Mucosa of rectum (tissue), 2 donors: ENCODE data around the gene DNAAF9.

Experiments used
- H3K27ac ChIP-seq, 2 donors: one replicate each; pipeline ENCODE4 v1.7.0; 2013; ENCODE audit warnings: inconsistent platforms in 2 of 2, low read depth in 2 of 2, low read length in 2 of 2
- H3K27me3 ChIP-seq, 2 donors: one replicate each; pipeline ENCODE4 v1.7.0; 2013; ENCODE audit warnings: low read length in 2 of 2; ENCODE audit not compliant: control insufficient read depth in 2 of 2, insufficient read depth in 2 of 2
- H3K36me3 ChIP-seq, 2 donors: one replicate each; pipeline ENCODE4 v1.7.0; 2013; ENCODE audit warnings: low read length in 2 of 2; ENCODE audit not compliant: control insufficient read depth in 2 of 2, insufficient read depth in 2 of 2
- H3K4me1 ChIP-seq, 2 donors: one replicate each; pipeline ENCODE4 v1.7.0; 2013; ENCODE audit warnings: low read length in 2 of 2, mild to moderate bottlenecking in 1 of 2; ENCODE audit not compliant: control insufficient read depth in 2 of 2, insufficient read depth in 2 of 2
- H3K4me3 ChIP-seq, 2 donors: one replicate each; pipeline ENCODE4 v1.7.0; 2013; ENCODE audit warnings: low read length in 2 of 2
- H3K9ac ChIP-seq, 2 donors: one replicate each; pipeline ENCODE4 v1.7.0; 2013; ENCODE audit warnings: low read length in 2 of 2, low read depth in 1 of 2, mild to moderate bottlenecking in 1 of 2
- H3K9me3 ChIP-seq, 2 donors: one replicate each; pipeline ENCODE4 v1.7.0; 2013; ENCODE audit warnings: low read length in 2 of 2; ENCODE audit not compliant: control insufficient read depth in 2 of 2
- donor health status: healthy.
- donor health status: Normal muscosa, but diverticular disease.

DNAAF9 gene

GRCh38 chr20:3413393-3413889, 6.0 kb upstream of the DNAAF9 start:
- no peak overlapping the region for H3K4me3 ChIP-seq
- H3K9ac ChIP-seq, result no peak overlapping the region
- H3K4me1 ChIP-seq, result peaks cover 0 to 3% of the 10 kb centered on the region in 2 donors
- peaks cover 2 to 4% of the 10 kb centered on the region in 2 donors for H3K27me3 ChIP-seq
- no peak overlapping the region for H3K27ac ChIP-seq
- H3K36me3 ChIP-seq, result no peaks in the 10 kb centered on the region
- no peaks in the 10 kb centered on the region for H3K9me3 ChIP-seq

GRCh38 chr20:3412600-3413392, 5.3 kb upstream of the DNAAF9 start:
- peaks cover 7 to 8% of the 10 kb centered on the region in 2 donors for H3K27me3 ChIP-seq
- no peaks in the 10 kb centered on the region for H3K9me3 ChIP-seq
- peaks cover 4 to 9% of the 10 kb centered on the region in 2 donors for H3K4me1 ChIP-seq
- no peak overlapping the region for H3K27ac ChIP-seq
- no peak overlapping the region for H3K4me3 ChIP-seq
- no peaks in the 10 kb centered on the region for H3K36me3 ChIP-seq
- H3K9ac ChIP-seq, result no peak overlapping the region

GRCh38 chr20:3410464-3410863, 3.0 kb upstream of the DNAAF9 start:
- no peaks in the 10 kb centered on the region for H3K9me3 ChIP-seq
- H3K27me3 ChIP-seq, result peaks cover 14 to 18% of the 10 kb centered on the region in 2 donors
- no peak overlapping the region for H3K4me3 ChIP-seq
- H3K9ac ChIP-seq, result no peak overlapping the region
- peaks cover 4 to 9% of the 10 kb centered on the region in 2 donors for H3K4me1 ChIP-seq
- H3K27ac ChIP-seq, result no peak overlapping the region
- no peaks in the 10 kb centered on the region for H3K36me3 ChIP-seq

DNA sequence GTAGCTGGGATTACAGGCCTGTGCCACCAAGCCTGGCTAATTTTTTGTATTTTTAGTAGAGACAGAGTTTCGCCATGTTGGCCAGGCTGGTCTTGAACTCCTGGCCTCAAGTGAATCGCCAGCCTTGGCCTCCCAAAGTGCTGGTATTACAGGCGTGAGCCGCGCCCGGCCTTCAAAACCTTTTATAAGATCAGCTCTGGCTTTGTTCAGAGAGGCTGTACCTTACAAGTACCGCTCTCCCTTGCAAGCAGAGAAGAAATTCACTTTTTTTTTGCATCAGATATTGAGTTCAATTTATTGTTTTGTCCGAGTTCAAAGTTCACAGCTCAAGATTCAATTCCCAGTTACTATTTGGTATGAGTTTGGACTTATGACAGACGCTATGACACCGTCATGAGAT, 1.9 kb upstream of the DNAAF9 start:
- H3K4me3 ChIP-seq, result no peak overlapping the region
- H3K27me3 ChIP-seq, result peaks cover 14 to 18% of the 10 kb centered on the region in 2 donors
- H3K36me3 ChIP-seq, result no peaks in the 10 kb centered on the region
- no peaks in the 10 kb centered on the region for H3K9me3 ChIP-seq
- H3K27ac ChIP-seq, result no peak overlapping the region
- H3K9ac ChIP-seq, result no peak overlapping the region
- H3K4me1 ChIP-seq, result peaks cover 4 to 9% of the 10 kb centered on the region in 2 donors

GRCh38 chr20:3407771-3408637, 535 bp upstream of the DNAAF9 start:
- no peaks in the 10 kb centered on the region for H3K36me3 ChIP-seq
- peak overlapping the region; percentile 70 to 87 for H3K27ac ChIP-seq
- peak overlapping the region; percentile 73 to 90 for H3K4me3 ChIP-seq
- H3K4me1 ChIP-seq, result peaks cover 4 to 9% of the 10 kb centered on the region in 2 donors
- peak overlapping the region; percentile 62 to 76 for H3K9ac ChIP-seq
- H3K27me3 ChIP-seq, result peaks cover 14 to 18% of the 10 kb centered on the region in 2 donors
- H3K9me3 ChIP-seq, result no peaks in the 10 kb centered on the region

DNA sequence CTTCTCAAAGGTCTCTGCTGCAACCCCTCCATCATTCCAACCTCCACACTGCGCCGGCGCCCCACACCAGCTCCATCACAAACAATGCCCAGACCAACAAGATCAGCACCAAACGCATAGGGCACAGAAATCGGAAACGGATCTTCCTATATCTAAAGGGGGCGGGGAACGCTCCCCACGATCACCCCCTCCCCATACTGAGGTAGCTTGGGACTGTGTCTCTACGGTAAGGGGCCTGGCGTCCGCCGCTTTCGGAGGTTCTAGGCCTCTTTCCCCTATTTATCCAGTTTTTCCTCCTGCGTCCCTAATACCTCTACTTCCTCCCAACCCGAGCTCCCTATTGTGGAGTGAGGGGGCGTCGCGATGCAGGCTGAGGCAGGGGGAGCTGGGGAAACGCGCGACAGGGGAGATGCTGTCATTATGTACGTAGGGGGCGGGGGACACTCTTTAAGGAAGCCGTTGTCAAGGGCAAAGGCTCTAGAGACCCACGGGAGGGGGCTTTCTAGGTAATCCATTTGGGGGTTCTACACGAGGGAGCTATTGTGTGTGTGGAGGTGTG, 909 bp downstream of the DNAAF9 start:
- no peaks in the 10 kb centered on the region for H3K9me3 ChIP-seq

GRCh38 chr20:3405696-3406358, 1.6 kb downstream of the DNAAF9 start:
- Histone ChIP-seq H3K9ac (no peak overlapping the region), H3K27ac (peak overlapping the region in 1 of 2 donors; percentile 79), H3K9me3 (no peaks in the 10 kb centered on the region), H3K4me1 (peaks cover 4 to 9% of the 10 kb centered on the region in 2 donors), H3K27me3 (peaks cover 14 to 15% of the 10 kb centered on the region in 2 donors), H3K36me3 (no peaks in the 10 kb centered on the region), H3K4me3 (peak overlapping the region in 1 of 2 donors; percentile 73)

More for the DNA sequence above, 909 bp downstream of the DNAAF9 start:
- H3K36me3 ChIP-seq, result no peaks in the 10 kb centered on the region
- peak overlapping the region; percentile 70 to 79 for H3K27ac ChIP-seq
- peaks cover 14 to 15% of the 10 kb centered on the region in 2 donors for H3K27me3 ChIP-seq
- peak overlapping the region; percentile 58 to 60 for H3K9ac ChIP-seq
- H3K4me3 ChIP-seq, result peak overlapping the region; percentile 73
- H3K4me1 ChIP-seq, result peaks cover 4 to 9% of the 10 kb centered on the region in 2 donors

DNA sequence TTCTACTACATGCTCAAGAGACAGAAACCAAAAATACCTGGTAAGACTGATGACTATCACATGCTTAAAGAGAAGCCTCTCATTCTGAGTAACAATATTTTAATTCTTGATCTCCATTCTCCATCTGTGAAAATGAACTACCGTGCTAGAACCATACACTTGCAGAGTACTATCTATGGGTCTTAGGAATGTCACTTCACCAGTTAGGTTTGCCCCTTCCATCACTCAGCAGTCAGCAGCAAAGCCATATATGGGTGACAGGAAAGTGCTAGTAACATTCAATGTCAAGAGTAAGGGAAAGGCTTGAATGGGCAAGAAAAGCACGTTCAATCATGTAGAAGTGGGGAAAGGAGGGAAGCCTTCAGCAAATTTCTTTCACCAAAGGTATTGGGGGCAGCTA, 2.3 kb downstream of the DNAAF9 start:
- H3K9ac ChIP-seq, result no peak overlapping the region
- H3K27ac ChIP-seq, result no peak overlapping the region
- H3K27me3 ChIP-seq, result peaks cover 14 to 15% of the 10 kb centered on the region in 2 donors
- peaks cover 4 to 9% of the 10 kb centered on the region in 2 donors for H3K4me1 ChIP-seq
- no peaks in the 10 kb centered on the region for H3K9me3 ChIP-seq
- no peaks in the 10 kb centered on the region for H3K36me3 ChIP-seq
- no peak overlapping the region for H3K4me3 ChIP-seq

DNA sequence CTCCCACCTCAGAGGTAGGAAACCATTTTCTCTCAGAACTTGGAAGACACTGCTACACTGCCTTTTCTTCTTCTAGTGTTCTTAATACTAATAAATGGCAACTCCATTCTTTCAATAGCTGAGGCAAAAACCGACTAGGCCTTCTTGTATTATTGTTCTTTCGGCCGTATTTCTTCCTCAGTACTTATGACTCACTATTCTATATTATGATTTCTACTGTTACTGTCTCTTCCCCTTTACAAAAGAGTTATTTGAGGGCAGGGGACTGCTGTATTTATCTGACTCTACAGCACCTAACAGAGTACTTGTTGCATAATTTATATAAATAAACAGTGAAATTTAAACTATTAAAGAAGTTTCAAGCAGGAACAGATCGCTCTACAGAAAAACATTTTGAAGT, 3.1 kb downstream of the DNAAF9 start:
- Histone ChIP-seq H3K9ac (no peak overlapping the region), H3K27ac (no peak overlapping the region), H3K36me3 (no peaks in the 10 kb centered on the region), H3K27me3 (peaks cover 14 to 15% of the 10 kb centered on the region in 2 donors), H3K4me1 (peaks cover 4 to 9% of the 10 kb centered on the region in 2 donors), H3K4me3 (no peak overlapping the region), H3K9me3 (no peaks in the 10 kb centered on the region)
